Iris pigment epithelial cell (primary cell): Measurements from ENCODE around the gene TSHB.
"Not testable (repeated sequence)": the region's sequence is repeated elsewhere in the genome, so short reads cannot be mapped to it uniquely, and the experiment has no call there.

Experiments used
- DNase-seq: peaks from one replicate; pipeline ENCODE4 v3.0.0-alpha.2; 2011; ENCODE audit warnings: low read depth

Gene TSHB

DNA sequence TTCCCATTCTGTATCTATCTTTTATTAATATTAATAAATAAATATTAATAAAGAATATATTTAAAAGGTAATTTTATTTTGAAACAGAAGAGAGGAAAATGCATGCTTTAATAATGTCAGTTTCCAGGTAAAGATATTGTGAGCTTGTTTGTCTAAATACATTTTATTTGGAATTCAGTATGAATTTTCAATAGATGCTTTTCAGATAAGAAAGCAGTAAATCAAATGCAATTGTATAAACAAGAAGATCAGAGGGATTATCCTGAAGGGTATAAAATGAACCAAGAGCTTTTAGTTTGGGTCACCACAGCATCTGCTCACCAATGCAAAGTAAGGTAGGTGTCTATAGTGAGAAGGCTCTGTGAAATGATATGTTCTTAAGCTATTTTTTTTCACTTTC, at the start of gene TSHB:
Gene TSHB (plus strand): TSS at position 301 of the 400 bp plus-strand sequence. CDS start 3,537 bp downstream, outside the sequence.
- no peak for DNase-seq

- DNase-seq = no peak
These were observed 47.4 kb upstream of the TSHB start for GRCh38 chr1:114982251-114982650.

DNA sequence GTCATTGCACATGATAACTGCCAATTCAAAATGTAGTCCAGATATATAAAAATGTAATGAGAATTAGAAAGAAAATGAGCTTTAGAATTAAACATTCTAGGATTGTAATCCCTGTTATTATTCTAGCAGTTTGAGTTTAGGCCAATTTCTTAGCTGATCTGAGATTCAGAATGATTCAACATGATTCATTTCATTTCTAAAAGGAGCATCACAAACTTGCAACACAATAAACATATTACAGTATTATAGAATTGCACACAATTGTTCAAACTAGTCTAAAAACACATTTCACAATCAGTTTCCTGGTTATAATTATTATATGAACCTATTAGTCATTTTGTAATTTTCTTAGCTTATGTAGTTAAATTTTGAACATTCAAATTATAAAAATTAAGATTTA, 43.3 kb upstream of the TSHB start:
- peak; percentile 9 for DNase-seq

DNA sequence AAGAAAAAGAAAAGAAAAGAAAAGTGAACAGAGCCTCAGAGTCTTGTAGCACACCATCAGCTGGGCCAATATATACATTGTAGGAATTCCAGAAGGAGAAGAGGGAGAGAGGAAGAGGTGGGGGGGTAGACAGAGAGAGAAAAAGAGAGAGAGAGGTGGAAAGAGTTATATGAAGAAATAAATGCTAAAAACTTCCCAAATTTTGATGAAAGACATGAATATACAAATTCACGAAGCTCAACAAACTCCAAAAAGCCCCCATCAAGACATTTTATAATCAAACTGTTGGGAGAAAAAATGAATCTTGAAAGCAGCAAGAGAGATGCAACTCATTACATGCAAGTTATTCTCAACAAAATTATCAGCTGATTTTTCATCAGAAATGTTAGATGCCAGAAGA, 41.5 kb upstream of the TSHB start:
- no peak for DNase-seq

- DNase-seq = no peak
These were observed 31.9 kb upstream of the TSHB start for GRCh38 chr1:114997510-114998289.

GRCh38 chr1:115006191-115006590, 23.4 kb upstream of the TSHB start:
- no peak for DNase-seq

DNA sequence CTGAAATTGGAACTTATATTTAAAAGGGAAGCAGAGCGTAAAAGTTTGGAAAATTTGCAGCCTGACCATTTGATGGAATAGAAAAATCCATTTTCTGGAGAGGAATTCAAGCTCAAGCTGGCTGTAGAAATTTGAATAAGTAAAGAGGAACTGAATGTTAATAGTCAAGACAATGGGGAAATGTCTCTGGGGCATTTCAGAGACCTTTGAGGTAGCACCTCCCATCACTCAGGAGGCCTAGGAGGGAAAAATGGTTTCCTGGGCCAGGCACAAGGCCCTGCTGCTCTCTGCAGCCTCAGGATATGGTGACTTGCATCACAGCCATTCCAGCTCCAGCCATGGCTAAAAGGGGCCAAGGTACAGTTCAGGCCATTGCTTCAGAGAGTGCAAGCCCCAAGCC, 17.6 kb upstream of the TSHB start:
- DNase-seq = no peak

GRCh38 chr1:115012434-115012833, 17.2 kb upstream of the TSHB start:
- DNase-seq = no peak

GRCh38 chr1:115013792-115014191, 15.8 kb upstream of the TSHB start:
- DNase-seq = no peak

DNA sequence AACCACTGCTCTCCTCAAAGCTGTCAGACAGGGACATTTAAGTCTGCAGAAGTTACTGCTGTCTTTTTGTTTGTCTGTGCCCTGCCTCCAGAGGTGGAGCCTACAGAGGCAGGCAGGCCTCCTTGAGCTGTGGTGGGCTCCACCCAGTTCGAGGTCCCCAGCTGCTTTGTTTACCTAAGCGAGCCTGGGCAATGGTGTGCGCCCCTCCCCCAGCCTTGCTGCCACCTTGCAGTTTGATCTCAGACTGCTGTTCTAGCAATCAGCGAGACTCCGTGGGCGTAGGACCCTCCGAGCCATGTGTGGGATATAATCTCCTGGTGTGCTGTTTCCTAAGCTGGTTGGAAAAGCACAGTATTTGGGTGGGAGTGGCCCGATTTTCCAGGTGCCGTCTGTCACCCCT, 10.1 kb upstream of the TSHB start:
- DNase-seq = not testable (repeated sequence)

- no peak for DNase-seq
These were observed 8.5 kb upstream of the TSHB start for GRCh38 chr1:115021145-115021544.

- DNase-seq = no peak
These were observed 6.0 kb upstream of the TSHB start for GRCh38 chr1:115023593-115023992.

GRCh38 chr1:115031595-115031994, 2.0 kb downstream of the TSHB start:
- DNase-seq = no peak

- DNase-seq = no peak
These were observed 6.0 kb downstream of the TSHB start for GRCh38 chr1:115035652-115036051.

- no peak for DNase-seq
These were observed 7.3 kb downstream of the TSHB start for GRCh38 chr1:115036814-115037507.

GRCh38 chr1:115040501-115040900, 10.9 kb downstream of the TSHB start:
- DNase-seq = no peak

- peak; percentile 17 for DNase-seq
These were observed 12.0 kb downstream of the TSHB start for GRCh38 chr1:115041654-115042053.

DNA sequence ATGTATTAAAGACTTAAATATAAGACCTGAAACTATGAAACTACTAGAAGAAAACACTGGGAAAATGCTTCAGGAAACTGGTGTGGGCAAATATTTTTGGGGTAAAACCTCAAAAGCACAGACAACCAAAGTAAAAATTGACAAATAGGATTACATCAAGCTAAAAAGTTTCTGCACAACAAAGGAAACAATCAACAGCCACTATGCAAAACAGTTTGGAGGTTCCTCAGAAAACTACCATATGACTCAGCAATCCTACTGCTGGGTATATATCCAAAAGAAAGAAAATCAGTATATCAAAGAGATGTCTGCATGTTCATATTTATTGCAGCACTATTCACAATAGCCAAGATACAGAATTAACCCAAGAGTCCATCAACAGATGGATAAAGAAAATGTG, 17.1 kb downstream of the TSHB start:
- no peak for DNase-seq

DNA sequence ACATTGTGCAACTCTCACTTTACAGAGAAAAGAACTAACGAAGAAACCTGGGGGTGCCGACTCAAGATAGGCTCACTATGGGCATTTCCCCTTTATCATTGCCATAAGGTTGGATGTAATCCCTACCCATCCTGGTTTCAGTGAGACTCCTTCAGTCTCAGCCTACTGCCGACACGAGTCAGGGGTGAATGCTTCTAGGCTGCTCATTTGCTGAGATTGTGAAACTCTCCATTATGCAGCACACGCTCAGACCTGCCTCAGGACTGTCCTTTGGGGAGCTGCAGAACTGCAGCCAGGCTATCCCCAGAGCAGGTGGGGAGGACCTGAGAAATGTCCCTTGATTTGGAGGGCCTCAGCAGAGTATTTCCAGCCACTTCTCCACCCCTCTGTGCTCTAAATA, 22.2 kb downstream of the TSHB start:
- DNase-seq = no peak

GRCh38 chr1:115052454-115053083, 22.9 kb downstream of the TSHB start:
- peak; percentile 44 for DNase-seq

DNA sequence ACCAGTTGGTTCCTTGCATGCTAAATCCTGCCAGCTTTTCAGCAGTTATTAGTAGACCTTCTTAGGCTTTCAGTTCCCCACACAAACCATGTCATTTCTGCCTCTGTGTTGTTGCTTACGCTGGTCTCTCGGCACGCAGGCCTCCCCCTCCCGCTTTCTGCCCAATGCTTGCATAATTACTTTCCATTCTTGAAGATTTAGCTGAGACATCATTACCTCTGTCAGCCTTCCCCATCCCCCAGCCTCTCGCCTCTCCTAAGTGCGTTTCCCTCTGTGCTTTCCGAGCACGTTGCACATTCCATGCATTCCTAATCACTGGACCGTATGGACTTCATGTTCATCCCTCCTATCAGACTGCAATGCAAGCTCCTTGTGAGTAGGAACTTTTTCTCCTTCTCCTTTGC, 26.8 kb downstream of the TSHB start:
- peak; percentile 67 for DNase-seq

DNA sequence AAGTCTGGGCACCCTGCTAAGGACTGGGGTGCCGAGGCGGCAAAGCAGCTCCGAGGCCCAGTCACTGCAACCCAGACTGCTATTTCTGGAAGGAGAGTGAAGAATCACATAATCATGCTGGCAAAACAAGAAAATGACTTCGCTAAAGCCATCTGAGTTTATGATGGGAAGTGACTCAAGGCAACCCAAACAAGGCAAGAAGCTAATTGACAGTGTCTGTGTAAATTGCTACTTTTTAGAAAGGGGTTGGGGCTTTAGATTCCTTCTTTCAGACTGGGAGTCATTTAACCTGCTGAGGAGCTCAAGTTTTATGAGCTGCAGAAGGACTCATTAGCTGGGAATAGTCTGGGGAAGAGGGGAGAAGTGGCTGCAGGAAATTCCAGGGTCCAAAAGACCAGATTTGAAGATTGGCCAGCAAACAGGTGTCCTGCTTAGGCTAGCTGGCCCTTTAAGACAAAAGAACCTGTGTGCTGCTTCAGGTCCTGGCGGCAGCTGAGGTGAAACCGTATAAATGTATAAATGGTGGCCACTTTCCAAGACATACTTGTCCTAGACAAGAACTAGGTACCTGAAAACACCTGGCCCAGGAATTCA, 28.1 kb downstream of the TSHB start:
- no peak for DNase-seq

GRCh38 chr1:115059316-115059715, 29.7 kb downstream of the TSHB start:
- no peak for DNase-seq
